ENCODE measurements around the gene HNRNPUL1.

GRCh38 chr19:41311072-41311471, 46.9 kb downstream of the HNRNPUL1 start:
- TF ChIP-seq CTCF (conservative IDR thresholded peaks at IDR 0.05) (no peak), ZFX (IDR thresholded peaks at IDR 0.05) (no peak)

All from C4-2B (cell line).